HepG2 (cell line): ENCODE data around the gene RRP36. TPM values are rescaled to one million over a fixed set of nuclear protein-coding genes. Genes with fewer than 3 reads are reported as not detected.
A peak's percentile ranks its signal among the peaks of the same experiment; 100 is the strongest.

Source experiments
- BHLHE40 ChIP-seq: IDR thresholded peaks from 2 replicates; pipeline ENCODE4 v1.6.1; 2011; ENCODE audit warnings: low read length, improper control_type of control experiment
- CHCHD3 ChIP-seq: sonication (generic); formaldehyde crosslinking; IDR thresholded peaks from 2 replicates; pipeline ENCODE4 v1.8.0; 2022; ENCODE audit warnings: mild to moderate bottlenecking, missing genetic modification reagents, moderate library complexity
- ELF4 ChIP-seq: sonication (generic); formaldehyde crosslinking; IDR thresholded peaks from 2 replicates; pipeline ENCODE4 v1.5.0; 2020; ENCODE audit warnings: missing genetic modification reagents, mild to moderate bottlenecking, moderate library complexity, borderline replicate concordance
- GATAD1 ChIP-seq: IDR thresholded peaks from 2 replicates; pipeline ENCODE4 v1.6.1; 2016; ENCODE audit warnings: missing genetic modification reagents, missing compliant biosample characterization
- MIER2 ChIP-seq: IDR thresholded peaks from 2 replicates; pipeline ENCODE4 v1.6.1; 2016; ENCODE audit warnings: missing biosample characterization, missing genetic modification reagents
- MYC ChIP-seq: sonication (generic); formaldehyde crosslinking; IDR thresholded peaks from 2 replicates; pipeline ENCODE4 v1.9.0; 2021; ENCODE audit warnings: missing genetic modification reagents, borderline replicate concordance
- NBN ChIP-seq: fragments of 450-650 bp; conservative IDR thresholded peaks from 2 replicates; pipeline ENCODE4 v1.6.1; 2017
- NR1H2 ChIP-seq: sonication (generic); formaldehyde crosslinking; IDR thresholded peaks from 2 replicates; pipeline ENCODE4 v1.8.1; 2022; ENCODE audit warnings: low read depth, missing genetic modification reagents, borderline replicate concordance
- POGZ ChIP-seq: sonication (generic); formaldehyde crosslinking; IDR thresholded peaks from 2 replicates; pipeline ENCODE4 v1.4.0; 2020; ENCODE audit warnings: mild to moderate bottlenecking, missing genetic modification reagents
- SAP130 ChIP-seq: IDR thresholded peaks from 2 replicates; pipeline ENCODE4 v1.6.1; 2016; ENCODE audit warnings: low read depth
- SP2 ChIP-seq: sonication (generic); formaldehyde crosslinking; IDR thresholded peaks from 2 replicates; pipeline ENCODE4 v1.5.1; 2020; ENCODE audit warnings: mild to moderate bottlenecking, missing genetic modification reagents
- TCF7L2 ChIP-seq: IDR thresholded peaks from 2 replicates; pipeline ENCODE4 v1.6.1; 2011; ENCODE audit warnings: mild to moderate bottlenecking, low read depth, low read length, moderate library complexity
- ZNF224 ChIP-seq: sonication (generic); formaldehyde crosslinking; IDR thresholded peaks from 2 replicates; pipeline ENCODE4 v1.5.0; 2020; ENCODE audit warnings: mild to moderate bottlenecking, missing genetic modification reagents
- ZNF329 ChIP-seq: sonication (generic); formaldehyde crosslinking; IDR thresholded peaks from 2 replicates; pipeline ENCODE4 v1.9.0; 2021; ENCODE audit warnings: low read depth, mild to moderate bottlenecking, missing genetic modification reagents
- ZNF343 ChIP-seq: sonication (generic); formaldehyde crosslinking; IDR thresholded peaks from 2 replicates; pipeline ENCODE4 v1.4.0; 2020; ENCODE audit warnings: mild to moderate bottlenecking, missing genetic modification reagents
- ZNF557 ChIP-seq: sonication (generic); formaldehyde crosslinking; IDR thresholded peaks from 2 replicates; pipeline ENCODE4 v1.4.0; 2020; ENCODE audit warnings: missing genetic modification reagents
- ZNF670 ChIP-seq: sonication (generic); formaldehyde crosslinking; IDR thresholded peaks from 2 replicates; pipeline ENCODE4 v1.8.0; 2022; ENCODE audit warnings: mild to moderate bottlenecking, missing genetic modification reagents, borderline replicate concordance
- polyA plus RNA-seq, 8 experiments: library from polyadenylated mRNA; depleted of rRNA in 3 of 8; stranded (reverse) in 7 of 8; unstranded in 1 of 8; fragments of >200 nt; fragmentation: Illumina TruSeq in 4 of 8; extraction: Trizol in 4 of 8; gene quantifications; 2 replicates each; pipeline versions ENCODE4 v1.2.1 to v1.2.3, GENCODE V29; 2011 to 2016; ENCODE audit warnings: low read depth in 4 of 8, missing spikeins in 1 of 8, mixed read lengths in 1 of 8; ENCODE audit not compliant: insufficient read depth in 1 of 8
- total RNA-seq, 5 experiments: library from RNA; depleted of rRNA; stranded (reverse); fragments of >200 nt; fragmentation: Illumina TruSeq; extraction: Trizol; gene quantifications; 2 replicates each; pipeline ENCODE4 v1.2.3, GENCODE V29; 2016; ENCODE audit warnings: low read depth in 1 of 5
- TF ChIP-seq, protein P1 (sequence below): sonication (generic); formaldehyde crosslinking; IDR thresholded peaks from 2 replicates; pipeline ENCODE4 v1.9.0; 2021; ENCODE audit warnings: missing genetic modification reagents, borderline replicate concordance
- TF ChIP-seq, protein P2 (sequence below): sonication (generic); formaldehyde crosslinking; IDR thresholded peaks from 2 replicates; pipeline ENCODE4 v1.4.0; 2020; ENCODE audit warnings: missing genetic modification reagents; ENCODE audit errors: not compliant biosample characterization
- TF ChIP-seq, protein P3 (sequence below): sonication (generic); formaldehyde crosslinking; conservative IDR thresholded peaks from 2 replicates; pipeline ENCODE4 v1.4.0; 2020; ENCODE audit warnings: missing genetic modification reagents
- TF ChIP-seq, protein P4 (sequence below): sonication (generic); formaldehyde crosslinking; IDR thresholded peaks from 2 replicates; pipeline ENCODE4 v1.8.0; 2022; ENCODE audit warnings: mild to moderate bottlenecking, missing genetic modification reagents, borderline replicate concordance
- TF ChIP-seq, protein P5 (sequence below): sonication (generic); formaldehyde crosslinking; IDR thresholded peaks from 2 replicates; pipeline ENCODE4 v1.4.0; 2020; ENCODE audit warnings: missing genetic modification reagents, mild to moderate bottlenecking, borderline replicate concordance

Gene RRP36
- total and polyA plus RNA-seq, 2 of the 13 experiments (the other 11 are each of a cell fraction or from before 2014, with no cell fraction given) = 29.5 to 144 TPM

DNA sequence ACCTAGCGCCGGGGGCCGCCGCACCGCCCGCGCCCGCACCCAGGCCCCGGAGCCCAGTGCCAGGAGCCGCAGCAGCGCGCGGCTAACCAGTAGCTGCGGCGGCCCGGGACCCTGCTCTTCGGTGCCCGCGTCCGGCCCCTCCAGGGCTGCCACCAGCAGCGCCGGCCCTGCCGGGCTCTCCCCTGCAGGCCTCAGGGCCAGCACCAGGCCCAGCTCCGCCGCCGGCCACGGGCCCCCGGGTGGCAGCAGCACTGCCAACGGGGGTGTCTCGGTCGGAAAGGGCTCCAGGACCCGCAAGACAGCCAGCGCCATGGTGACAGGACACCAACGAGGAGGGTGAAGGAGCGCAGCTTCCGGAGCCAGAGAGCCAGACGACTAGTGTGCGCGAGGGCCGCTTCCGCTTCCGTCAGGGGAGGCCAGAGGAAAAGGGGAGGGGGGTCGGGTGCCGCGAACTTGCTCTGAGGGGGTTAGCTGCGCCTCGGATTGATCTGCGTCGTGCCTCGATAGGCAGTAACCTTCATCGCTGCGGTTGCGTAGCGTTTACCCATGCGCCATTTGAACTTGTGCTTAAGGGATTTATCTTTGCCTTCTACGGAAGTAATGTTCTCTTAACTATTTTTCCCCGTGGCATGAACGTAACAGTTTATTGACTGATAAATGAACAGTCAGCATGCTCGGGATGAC, 42.4 kb upstream of the RRP36 start, which contains the start of gene PEX6 (continued):
- TF ChIP-seq MIER2 (CRISPR knock-in tag) (peak; percentile 69; the same call in 1 of the 2 replicates), BHLHE40 (peak; percentile 56), CHCHD3 (CRISPR knock-in tag) (no peak; the same call in 1 of the 2 replicates), POGZ (CRISPR knock-in tag) (peak; percentile 67), TCF7L2 (no peak), ZNF557 (CRISPR knock-in tag) (0 out of 2 replicates have a peak, but pooled peaks have one; percentile 13), SP2 (CRISPR knock-in tag) (peak; percentile 56), NBN (no peak), ZNF224 (no peak), MYC (CRISPR knock-in tag) (peak; percentile 68; the same call in 1 of the 2 replicates), ELF4 (CRISPR knock-in tag) (peak; percentile 86), NR1H2 (CRISPR knock-in tag) (no peak), ZNF329 (peak; percentile 11; the same call in 1 of the 2 replicates), GATAD1 (CRISPR knock-in tag) (peak; percentile 90), ZNF670 (0 out of 2 replicates have a peak, but pooled peaks have one; percentile 5), ZNF343 (CRISPR knock-in tag) (no peak), SAP130 (CRISPR knock-in tag) (peak; percentile 97)
- TF ChIP-seq, protein P1, sequence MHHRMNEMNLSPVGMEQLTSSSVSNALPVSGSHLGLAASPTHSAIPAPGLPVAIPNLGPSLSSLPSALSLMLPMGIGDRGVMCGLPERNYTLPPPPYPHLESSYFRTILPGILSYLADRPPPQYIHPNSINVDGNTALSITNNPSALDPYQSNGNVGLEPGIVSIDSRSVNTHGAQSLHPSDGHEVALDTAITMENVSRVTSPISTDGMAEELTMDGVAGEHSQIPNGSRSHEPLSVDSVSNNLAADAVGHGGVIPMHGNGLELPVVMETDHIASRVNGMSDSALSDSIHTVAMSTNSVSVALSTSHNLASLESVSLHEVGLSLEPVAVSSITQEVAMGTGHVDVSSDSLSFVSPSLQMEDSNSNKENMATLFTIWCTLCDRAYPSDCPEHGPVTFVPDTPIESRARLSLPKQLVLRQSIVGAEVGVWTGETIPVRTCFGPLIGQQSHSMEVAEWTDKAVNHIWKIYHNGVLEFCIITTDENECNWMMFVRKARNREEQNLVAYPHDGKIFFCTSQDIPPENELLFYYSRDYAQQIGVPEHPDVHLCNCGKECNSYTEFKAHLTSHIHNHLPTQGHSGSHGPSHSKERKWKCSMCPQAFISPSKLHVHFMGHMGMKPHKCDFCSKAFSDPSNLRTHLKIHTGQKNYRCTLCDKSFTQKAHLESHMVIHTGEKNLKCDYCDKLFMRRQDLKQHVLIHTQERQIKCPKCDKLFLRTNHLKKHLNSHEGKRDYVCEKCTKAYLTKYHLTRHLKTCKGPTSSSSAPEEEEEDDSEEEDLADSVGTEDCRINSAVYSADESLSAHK (CRISPR knock-in tag) = no peak
- TF ChIP-seq, protein P2, sequence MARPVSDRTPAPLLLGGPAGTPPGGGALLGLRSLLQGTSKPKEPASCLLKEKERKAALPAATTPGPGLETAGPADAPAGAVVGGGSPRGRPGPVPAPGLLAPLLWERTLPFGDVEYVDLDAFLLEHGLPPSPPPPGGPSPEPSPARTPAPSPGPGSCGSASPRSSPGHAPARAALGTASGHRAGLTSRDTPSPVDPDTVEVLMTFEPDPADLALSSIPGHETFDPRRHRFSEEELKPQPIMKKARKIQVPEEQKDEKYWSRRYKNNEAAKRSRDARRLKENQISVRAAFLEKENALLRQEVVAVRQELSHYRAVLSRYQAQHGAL (CRISPR knock-in tag) = no peak
- TF ChIP-seq, protein P3, sequence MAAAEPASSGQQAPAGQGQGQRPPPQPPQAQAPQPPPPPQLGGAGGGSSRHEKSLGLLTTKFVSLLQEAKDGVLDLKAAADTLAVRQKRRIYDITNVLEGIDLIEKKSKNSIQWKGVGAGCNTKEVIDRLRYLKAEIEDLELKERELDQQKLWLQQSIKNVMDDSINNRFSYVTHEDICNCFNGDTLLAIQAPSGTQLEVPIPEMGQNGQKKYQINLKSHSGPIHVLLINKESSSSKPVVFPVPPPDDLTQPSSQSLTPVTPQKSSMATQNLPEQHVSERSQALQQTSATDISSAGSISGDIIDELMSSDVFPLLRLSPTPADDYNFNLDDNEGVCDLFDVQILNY (CRISPR knock-in tag) = 0 out of 2 replicates have a peak, but pooled peaks have one; percentile 13
- TF ChIP-seq, protein P4, sequence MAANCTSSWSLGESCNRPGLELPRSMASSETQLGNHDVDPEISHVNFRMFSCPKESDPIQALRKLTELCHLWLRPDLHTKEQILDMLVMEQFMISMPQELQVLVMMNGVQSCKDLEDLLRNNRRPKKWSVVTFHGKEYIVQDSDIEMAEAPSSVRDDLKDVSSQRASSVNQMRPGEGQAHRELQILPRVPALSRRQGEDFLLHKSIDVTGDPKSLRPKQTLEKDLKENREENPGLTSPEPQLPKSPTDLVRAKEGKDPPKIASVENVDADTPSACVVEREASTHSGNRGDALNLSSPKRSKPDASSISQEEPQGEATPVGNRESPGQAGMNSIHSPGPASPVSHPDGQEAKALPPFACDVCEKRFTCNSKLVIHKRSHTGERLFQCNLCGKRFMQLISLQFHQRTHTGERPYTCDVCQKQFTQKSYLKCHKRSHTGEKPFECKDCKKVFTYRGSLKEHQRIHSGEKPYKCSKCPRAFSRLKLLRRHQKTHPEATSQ (CRISPR knock-in tag) = no peak; the same call in 1 of the 2 replicates
- TF ChIP-seq, protein P5, sequence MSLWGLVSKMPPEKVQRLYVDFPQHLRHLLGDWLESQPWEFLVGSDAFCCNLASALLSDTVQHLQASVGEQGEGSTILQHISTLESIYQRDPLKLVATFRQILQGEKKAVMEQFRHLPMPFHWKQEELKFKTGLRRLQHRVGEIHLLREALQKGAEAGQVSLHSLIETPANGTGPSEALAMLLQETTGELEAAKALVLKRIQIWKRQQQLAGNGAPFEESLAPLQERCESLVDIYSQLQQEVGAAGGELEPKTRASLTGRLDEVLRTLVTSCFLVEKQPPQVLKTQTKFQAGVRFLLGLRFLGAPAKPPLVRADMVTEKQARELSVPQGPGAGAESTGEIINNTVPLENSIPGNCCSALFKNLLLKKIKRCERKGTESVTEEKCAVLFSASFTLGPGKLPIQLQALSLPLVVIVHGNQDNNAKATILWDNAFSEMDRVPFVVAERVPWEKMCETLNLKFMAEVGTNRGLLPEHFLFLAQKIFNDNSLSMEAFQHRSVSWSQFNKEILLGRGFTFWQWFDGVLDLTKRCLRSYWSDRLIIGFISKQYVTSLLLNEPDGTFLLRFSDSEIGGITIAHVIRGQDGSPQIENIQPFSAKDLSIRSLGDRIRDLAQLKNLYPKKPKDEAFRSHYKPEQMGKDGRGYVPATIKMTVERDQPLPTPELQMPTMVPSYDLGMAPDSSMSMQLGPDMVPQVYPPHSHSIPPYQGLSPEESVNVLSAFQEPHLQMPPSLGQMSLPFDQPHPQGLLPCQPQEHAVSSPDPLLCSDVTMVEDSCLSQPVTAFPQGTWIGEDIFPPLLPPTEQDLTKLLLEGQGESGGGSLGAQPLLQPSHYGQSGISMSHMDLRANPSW (CRISPR knock-in tag) = peak; percentile 86; the same call in 1 of the 2 replicates
